ENCODE results near the gene TBC1D2B.
"Not testable (repeated sequence)": the region's sequence is repeated elsewhere in the genome, so short reads cannot be mapped to it uniquely, and the experiment has no call there.

Gene TBC1D2B

DNA sequence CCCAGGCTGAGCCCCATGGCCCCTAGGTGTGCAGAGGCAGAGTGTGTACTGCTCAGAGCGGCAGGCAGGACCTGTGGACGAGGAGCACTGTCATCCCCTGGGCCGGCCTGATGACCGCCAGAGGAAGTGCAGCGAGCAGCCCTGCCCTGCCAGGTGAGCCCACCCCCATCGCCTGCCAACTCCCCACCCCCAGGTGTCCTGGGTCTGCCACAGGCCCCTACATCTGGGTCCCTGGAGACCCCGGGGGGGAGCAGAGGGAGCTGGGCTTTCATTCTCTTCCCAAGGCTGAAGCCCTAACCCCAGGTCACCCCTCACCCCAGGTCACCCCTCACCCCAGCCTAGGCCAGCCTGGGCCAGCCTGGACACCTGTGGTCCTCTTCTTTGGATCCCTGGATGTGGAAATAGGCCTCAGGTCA lies 93.1 kb downstream of the TBC1D2B start:
- no peak for DNase-seq (ENCODE audit: low read depth, low spot score)
- TF ChIP-seq, protein P1, sequence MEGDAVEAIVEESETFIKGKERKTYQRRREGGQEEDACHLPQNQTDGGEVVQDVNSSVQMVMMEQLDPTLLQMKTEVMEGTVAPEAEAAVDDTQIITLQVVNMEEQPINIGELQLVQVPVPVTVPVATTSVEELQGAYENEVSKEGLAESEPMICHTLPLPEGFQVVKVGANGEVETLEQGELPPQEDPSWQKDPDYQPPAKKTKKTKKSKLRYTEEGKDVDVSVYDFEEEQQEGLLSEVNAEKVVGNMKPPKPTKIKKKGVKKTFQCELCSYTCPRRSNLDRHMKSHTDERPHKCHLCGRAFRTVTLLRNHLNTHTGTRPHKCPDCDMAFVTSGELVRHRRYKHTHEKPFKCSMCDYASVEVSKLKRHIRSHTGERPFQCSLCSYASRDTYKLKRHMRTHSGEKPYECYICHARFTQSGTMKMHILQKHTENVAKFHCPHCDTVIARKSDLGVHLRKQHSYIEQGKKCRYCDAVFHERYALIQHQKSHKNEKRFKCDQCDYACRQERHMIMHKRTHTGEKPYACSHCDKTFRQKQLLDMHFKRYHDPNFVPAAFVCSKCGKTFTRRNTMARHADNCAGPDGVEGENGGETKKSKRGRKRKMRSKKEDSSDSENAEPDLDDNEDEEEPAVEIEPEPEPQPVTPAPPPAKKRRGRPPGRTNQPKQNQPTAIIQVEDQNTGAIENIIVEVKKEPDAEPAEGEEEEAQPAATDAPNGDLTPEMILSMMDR (IDR thresholded peaks at IDR 0.05; ENCODE audit: low read depth, low read length), result no peak
- no peak overlapping the region for H3K4me3 ChIP-seq (ENCODE audit: low read depth, low read length)
- in situ Hi-C loops (cut with HindIII; ENCODE audit: low sequenced_read_pairs), result no loop called here

DNA sequence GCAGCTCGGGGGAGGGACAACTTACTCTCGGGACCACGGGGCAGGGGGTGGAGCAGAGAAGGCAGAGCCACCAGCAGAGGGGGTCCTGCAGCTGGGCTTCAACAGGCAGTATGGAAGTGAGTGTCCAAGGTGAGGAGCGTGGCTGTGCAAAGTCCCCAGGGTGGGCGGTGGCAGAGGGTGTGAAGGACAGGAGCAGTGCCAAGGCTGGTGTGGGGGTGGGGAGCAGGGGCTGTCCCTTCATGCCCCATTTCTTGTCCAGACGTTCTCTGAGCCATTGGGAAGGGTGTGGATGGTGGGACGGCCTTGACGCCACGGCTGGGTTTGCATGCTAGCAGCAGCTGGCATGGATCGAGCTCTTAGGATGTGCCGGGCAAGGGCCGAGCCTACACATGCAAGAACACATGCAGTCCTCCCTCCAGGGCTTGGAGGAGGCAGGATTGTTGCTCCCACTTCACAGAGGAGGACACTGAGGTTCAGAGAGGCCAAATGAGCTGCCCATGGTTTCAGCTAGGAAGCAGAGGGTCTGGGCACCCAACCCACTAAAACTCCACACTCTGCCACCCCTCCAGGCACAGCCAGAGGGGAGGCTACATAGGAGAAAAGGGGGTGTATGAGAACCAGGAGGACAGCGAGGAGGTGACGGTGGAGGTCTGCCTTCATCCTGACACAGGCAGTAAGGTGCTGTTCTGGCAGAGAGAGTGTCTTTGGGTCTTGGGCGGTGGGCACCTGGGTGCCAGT lies 93.6 kb downstream of the TBC1D2B start:
- H3K4me3 ChIP-seq (ENCODE audit: low read depth, low read length), result no peak overlapping the region
- in situ Hi-C loops (cut with HindIII; ENCODE audit: low sequenced_read_pairs), result no loop called here
- DNase-seq (ENCODE audit: low read depth, low spot score), result no peak
- TF ChIP-seq, protein P1 (IDR thresholded peaks at IDR 0.05; ENCODE audit: low read depth, low read length), result peak; percentile 17

DNA sequence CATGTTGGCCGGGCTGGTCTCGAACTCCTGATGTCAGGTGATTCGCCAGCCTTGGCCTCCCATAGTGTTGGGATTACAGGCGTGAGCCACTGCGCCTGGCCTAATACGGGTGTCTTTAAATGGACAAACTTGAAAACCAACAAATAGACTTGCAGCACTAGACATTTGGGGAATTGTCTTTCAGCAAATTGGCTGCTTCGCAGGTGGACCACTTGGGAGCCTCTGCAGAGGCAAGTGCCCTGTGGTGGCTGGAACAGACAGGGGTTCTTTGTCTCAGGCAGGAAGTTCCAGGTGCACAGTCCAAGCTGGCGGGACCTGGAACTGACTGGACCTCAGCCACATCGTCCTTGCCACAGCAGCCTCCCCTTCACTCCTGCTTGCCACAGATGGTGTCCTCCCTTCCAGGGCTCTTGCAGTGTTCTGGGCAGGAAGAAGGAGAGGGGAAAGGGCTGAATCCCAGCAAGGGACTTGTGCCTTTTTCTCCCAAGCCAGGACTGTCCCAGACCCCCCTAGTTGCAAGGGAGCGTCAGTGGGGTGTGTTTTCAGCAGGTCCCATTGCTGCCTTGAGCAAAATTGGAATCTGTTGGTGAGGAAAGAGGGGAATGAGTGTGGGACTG lies 94.3 kb downstream of the TBC1D2B start:
- H3K4me3 ChIP-seq (ENCODE audit: low read depth, low read length), result no peak overlapping the region
- TF ChIP-seq, protein P1 (IDR thresholded peaks at IDR 0.05; ENCODE audit: low read depth, low read length), result no peak
- DNase-seq (ENCODE audit: low read depth, low spot score), result no peak
- in situ Hi-C loops (cut with HindIII; ENCODE audit: low sequenced_read_pairs), result no loop called here

DNA sequence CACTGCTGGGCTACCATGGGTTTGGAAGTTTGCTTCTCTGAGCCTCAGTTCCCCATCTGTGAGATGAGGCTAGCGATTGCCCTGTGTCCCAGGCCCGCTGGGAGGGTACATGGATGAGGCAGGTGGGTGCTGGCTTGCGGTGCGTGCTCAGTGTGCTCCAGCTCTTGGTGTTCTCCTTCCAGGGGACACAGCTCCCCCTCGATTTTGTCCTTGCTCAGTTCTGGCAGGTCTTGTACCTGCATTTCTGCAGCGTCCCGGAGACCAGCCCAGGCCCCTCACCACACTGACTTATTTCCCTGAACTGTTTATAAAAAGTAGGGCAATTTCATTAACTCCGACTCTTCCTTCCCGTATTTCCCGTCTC lies 95.4 kb downstream of the TBC1D2B start:
- DNase-seq (ENCODE audit: low read depth, low spot score), result no peak
- in situ Hi-C loops (cut with HindIII; ENCODE audit: low sequenced_read_pairs), result no loop called here

DNA sequence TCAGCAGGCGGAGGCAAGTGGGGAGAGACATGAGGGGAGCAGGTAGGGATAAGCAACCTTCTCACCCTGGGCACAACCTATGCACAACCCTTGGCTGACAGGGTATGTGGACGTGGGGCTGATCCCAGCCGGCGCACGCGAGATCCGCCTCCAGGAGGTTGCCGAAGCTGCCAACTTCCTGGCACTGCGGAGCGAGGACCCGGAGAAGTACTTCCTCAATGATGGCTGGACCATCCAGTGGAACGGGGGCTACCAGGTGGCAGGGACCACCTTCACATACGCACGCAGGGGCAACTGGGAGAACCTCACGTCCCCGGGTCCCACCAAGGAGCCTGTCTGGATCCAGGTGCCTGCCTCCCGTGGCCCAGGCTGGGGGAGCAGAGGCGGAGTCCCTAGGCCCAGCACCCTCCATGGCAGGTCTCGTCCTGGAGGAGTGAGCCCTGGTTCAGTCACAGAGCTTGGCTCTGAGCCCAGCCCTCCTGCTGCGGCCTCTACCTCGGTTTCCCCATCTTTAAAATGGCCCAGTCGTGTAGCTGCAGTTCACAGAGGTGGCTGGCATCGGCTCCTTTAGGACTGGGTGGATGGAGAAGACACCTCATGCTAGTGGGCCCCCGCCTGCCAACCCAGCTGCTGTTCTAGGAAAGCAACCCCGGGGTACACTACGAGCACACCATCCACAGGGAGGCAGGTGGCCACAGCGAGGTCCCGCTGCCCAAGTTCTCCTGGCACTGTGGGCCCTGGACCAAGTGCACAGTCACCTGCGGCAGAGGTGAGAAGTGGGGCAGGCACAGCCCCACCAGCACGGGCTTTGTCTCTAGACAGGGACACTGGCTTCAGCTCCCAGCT lies 96.0 kb downstream of the TBC1D2B start:
- no peak for DNase-seq (ENCODE audit: low read depth, low spot score)
- H3K4me3 ChIP-seq (ENCODE audit: low read depth, low read length), result no peak overlapping the region
- in situ Hi-C loops (cut with HindIII; ENCODE audit: low sequenced_read_pairs), result no loop called here
- TF ChIP-seq, protein P1 (IDR thresholded peaks at IDR 0.05; ENCODE audit: low read depth, low read length), result no peak

More for the DNA sequence above, 95.4 kb downstream of the TBC1D2B start:
- TF ChIP-seq, protein P1 (IDR thresholded peaks at IDR 0.05; ENCODE audit: low read depth, low read length), result no peak
- no peak overlapping the region for H3K4me3 ChIP-seq (ENCODE audit: low read depth, low read length)

DNA sequence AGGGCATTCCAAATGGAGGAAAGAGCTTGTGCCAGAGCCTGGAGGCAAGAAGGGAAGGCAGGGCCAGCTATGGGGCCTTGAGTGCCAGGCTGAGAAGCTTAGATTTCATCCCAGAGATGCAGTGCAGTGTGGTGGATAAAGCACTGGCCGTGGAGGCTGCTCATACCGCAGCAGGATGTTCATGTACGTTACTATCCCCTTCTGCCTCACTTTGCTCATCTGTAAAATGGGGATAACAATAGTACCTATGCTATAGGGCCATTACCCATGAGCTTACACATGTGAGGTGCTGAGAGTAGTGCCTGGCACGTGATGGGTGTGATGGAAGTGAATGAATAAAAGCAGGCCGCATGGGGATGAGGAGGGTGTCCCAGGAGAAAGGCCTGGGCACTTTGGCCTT lies 96.8 kb downstream of the TBC1D2B start:
- H3K4me3 ChIP-seq (ENCODE audit: low read depth, low read length); DNase-seq (ENCODE audit: low read depth, low spot score); in situ Hi-C loops (cut with HindIII; ENCODE audit: low sequenced_read_pairs): not testable (repeated sequence)
